HG03108 (cell line): Measurements from ENCODE around the gene HDAC4.

Source experiments
- ATAC-seq: cut with Tn5 transposase; IDR thresholded peaks from one replicate; pipeline ENCODE4 v1.9.1; 2021; ENCODE audit warnings: moderate library complexity; ENCODE audit not compliant: unreplicated experiment

The HDAC4 gene

DNA sequence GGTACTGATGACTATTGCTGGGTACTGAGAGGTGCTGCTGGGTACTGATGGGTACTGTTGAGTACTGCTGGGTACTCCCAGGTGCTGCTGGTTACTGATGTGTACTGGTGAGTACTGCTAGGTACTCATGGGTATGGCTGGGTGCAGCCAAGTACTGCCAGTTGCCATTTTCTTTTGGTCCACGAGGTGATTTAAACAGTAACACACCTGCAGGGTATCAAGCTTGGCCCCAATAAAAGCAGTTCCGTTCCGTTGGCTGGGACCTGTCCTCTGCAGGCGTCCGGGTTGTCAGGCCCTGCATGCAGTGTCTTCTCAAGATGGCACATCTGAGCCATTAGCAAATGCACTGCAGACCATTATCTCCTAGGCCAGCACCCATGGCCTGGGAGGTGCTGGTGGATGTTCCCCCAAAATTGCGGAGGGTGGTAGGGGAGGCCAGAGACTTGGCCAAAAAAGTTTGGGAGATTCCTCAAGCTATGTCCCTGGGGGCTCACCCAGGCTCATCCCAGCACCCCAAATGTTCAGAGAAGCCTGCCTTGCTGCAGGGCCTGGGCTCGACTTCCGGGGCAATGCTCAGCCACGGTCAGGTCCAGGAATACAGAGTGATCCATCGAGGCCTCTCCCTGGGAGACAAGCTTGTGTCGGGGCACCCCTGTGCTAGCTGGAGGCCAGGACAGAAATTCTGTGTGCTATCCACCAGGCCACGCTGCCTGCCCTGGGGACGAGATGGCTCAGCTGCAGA is 387.7 kb downstream of the HDAC4 start:
- no peak for ATAC-seq

DNA sequence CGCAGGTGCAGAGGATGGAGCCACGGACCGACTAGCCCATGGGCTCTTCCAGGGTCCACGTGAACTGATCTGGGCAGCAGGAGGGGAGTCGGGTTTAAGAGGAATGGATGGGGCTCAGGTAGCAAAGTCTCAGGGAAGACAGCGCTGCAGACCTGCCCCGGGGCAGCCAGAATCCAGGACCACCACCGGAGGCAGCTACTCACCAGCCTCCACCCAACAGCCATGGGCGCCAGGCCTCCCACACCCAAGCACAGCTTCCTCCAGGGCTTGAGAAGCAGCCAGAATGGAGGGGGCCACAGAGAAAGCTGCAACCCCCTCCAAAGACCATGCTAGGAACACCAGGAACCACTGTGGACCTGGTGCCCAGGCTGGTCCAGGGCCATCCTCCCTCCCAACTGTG is 388.6 kb downstream of the HDAC4 start:
- no peak for ATAC-seq

DNA sequence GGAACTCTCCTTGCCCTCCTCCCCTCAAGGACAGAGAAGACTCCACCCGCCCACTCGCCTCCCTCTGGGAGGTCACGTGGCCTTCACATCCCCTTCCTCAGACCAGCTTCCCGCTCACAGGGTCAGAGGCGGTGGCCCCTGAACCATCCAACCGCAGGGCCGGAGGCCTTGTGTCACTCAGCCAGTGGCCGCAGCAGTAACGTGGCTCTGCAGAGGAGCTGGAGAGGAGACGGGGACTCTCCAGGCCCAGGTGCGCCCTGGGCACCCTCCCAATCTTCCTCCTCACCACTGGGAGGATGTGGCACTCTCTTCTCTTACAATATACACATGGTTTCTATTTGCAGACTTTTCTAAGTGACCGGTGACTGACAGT is 391.2 kb downstream of the HDAC4 start:
- ATAC-seq = no peak

DNA sequence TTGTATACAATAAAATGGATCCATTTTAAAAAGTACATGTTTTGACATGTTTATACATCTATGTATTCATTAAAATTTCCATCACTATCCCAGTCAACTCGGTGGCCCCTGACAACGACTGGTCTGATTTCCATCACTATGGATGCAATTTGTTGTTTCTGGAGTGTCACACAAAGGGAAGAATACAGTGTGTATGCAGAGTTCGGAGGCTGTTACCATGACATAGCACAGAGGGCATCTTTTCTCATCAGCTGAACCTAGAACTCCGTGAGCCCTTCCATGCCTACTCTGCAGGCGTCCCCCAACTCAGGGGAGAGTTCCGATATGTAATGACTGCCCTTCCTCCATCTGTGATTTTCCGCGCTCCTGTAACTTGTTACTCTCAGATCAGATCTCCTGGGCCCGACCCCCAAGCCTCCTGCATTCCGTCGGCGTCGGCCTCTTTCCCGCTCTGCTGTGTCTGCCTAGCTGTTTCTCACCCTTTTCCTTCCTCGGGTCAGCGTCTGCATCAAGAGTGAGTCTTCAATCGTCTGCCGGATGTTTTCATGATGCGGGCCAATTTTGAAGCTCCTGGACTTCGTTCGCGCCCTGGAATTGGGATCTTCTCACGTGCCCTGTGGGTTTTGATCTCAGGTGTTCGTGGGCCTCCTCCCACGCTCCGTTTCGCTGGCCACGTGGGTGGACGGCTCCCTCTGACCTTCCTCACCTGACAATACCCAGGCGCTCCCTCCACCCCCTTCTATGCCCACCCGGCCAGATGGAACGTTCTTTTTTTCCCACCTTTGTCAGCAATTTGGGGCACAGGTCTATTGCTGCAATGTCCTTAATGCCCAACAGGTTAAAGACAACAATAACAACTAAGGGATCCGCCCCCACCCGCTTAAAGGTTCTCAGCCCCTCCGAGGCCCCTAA is 391.9 kb downstream of the HDAC4 start:
- no peak for ATAC-seq

DNA sequence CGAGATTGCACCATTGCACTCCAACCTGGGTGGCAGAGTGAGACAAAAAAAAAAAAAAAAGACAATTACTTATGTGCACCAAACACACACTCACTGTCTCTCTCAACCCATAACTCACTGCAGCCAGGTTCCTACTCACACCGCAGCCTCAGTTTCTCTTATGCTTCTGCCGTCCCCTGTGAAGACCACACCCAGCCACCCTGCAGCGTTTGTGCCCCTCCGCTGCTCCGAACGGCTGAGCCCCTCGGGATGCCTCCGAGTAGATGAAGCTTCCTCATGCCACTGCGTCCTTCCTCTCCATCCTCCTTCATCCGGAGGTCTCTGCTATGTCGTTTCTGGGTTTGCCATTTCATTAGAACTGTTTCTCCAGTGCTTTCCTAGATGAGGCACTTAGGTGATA is 392.8 kb downstream of the HDAC4 start:
- ATAC-seq = no peak

DNA sequence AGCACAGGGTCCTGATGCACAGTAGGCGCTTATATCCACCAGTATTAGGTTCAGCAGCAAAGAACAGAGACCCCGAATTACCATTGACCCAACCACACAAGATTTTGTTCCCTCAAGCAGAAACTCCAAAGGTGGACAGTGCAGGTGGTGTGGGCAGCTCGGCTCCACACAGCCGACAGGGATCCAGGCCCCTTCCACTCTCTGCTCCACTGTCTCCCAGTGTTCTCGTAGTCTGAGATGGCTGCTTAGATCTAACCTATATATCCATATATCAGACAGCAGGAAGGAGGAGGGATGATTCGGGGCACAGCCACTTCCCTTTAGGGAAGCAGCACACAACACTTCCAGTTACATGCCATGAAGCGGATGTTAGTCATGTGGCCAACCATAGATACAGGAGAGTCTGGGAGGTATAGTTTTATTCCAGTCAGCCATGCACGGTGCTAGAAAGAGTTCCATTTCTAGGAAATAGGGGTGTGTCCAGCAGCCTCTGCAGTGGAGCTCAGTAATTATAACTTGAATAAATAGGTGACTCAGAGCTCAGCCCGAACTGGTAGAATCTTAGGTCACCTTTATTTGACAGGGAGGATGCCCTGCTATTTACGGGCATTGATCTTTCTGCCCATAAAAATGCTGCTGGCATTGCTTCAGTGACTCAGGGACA is 394.1 kb downstream of the HDAC4 start:
- ATAC-seq = no peak

DNA sequence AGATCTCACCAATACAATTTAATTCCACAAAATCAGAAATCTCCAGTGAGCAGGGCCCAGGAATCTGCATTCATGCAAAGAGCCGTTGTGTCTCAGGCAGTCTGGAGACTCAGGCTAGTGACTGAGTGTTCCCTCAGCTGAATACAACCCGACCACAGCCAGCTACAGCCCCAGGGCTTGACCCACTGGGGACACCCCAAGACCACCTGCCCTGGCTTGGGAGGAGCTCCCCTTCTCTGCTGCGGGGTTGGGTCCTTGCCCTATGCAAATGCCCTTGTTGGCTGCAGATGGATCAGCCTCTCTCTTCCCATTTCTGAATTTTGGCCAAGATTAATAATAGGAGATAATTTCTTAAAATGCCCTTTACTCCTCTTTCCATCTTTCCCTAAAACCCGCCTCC is 395.2 kb downstream of the HDAC4 start:
- ATAC-seq = no peak

DNA sequence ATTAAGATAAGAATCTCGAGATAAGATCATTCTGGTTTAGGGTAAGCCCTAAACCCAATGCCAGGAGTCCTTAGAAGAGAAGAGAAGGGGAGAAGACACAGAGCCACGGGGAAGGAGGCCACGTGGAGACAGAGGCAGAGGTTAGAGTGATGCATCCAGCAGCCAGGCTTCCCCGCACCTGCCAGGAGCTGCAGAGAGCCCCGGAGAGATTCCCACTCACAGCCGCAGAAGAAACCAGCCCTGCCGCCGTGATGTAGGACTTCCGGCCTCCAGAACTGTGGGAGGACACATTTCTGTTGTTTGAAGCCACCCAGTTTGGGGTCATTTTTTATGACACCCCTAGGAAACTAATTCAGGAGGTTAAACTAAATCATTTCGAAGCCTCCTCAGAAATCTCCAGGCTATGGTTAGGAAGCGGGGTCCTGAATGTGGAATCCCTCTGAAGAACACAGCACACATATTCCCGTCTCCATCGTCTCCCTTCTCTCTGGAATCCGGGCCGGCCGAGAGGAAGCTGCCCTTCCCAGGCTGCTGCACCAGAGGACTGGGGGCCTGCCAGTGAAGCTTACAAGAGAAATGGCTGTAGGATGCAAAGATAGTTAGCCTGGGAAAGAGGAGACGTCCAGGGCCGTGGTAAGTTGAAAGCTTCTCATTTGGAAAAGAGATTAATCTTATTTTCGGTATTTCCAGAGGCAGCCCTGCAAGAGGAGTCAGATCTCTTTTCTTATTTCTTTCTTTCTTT is 396.4 kb downstream of the HDAC4 start:
- ATAC-seq = no peak

DNA sequence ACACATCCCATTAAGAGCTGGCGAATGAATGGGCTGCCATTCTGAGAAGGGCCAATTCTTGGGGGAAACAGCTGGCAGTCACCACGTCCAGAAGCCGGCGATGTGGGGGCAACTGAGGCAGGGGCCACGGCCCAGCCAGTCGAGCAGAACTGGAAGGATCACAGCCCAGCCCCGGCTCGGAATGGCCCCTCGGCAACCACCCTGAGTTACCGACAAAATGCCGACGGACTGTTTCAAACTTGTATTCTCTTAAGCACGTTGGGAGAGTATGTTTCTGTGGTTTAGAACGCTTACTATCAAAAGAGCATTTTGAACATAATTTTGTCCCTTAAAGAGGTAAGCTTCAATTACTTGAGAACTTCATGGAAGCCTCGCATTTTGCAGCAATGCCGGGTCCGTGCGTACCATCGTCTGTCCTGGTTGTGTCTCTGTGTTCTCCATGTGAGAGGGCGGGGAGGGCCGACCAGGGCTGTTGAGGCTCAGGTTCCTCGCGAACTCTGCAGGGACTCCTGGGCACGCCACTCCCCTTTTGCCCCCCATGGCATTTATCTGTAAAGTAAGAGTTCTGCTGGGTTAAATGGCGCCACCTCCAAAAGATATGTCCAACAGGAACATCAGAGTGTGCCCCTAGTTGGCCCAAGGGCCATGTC is 397.1 kb downstream of the HDAC4 start:
- no peak for ATAC-seq

DNA sequence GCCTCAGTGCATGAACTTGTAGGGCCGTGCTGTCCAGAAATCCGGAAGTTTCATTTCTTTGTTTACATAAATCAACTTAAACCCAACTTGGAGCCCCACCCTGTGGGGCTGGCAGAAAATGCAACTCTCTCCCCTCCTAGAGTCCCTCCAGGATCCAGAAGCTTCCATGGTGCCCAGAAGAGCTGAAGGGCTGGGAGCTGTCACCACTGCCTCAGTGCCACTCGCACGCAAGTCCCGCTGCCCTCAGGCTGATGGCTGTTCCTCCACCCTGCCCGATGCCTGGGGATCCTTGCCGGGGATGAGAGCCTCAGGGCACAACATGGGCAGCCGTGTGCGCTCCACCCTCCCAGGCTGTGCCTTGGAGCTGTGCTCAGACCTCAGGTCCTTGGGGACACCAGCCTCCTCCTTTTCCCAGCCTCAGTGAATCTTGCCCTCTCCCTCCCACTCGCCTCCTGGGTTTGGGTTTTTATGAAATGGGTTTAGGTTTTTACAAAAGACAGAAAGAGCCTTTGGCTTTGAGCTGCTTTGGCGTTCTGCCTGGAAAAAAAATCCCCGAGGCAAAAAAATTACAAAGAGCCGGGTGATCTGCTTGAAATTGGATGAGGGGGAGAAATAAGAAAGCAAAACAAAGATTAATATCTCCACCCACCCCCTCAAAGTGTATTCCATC is 397.7 kb downstream of the HDAC4 start:
- no peak for ATAC-seq

DNA sequence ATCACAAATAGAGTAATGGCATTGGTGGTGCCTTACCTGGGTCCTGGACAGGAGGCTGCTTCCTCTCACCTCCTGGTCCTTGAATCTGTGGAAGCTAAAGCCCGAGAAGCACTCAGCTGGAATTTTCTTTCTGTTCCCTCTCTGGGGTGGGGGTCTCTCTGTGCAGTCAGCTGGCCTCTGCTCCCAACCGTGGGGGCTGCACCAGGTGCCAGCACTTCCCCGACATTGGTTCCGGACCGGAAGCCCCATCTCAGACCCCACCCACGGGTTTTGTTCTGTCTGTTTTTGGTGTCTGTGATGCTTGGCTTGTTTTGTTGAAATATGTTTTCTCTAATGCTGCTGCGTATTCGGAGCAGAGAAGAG is 398.2 kb downstream of the HDAC4 start:
- no peak for ATAC-seq

DNA sequence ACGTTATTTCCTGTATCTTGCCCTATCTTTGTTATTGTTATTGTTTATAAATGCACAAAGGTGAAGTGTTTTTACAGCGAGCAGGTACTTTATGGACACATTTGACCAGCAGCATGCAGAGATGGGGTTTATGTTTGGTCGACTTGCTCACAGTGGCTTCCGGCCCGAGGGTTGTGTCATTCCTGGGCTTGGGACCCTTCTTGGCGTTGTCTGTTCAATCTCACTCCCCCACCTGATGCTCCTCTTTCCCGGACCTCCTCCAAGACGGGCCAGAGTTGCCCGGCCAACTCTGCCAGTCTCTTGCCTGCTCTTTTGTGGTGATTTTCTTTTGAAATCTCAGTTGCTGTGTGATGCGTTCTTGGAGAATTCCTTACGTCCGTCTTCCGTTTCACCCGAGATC is 399.0 kb downstream of the HDAC4 start:
- ATAC-seq = no peak

DNA sequence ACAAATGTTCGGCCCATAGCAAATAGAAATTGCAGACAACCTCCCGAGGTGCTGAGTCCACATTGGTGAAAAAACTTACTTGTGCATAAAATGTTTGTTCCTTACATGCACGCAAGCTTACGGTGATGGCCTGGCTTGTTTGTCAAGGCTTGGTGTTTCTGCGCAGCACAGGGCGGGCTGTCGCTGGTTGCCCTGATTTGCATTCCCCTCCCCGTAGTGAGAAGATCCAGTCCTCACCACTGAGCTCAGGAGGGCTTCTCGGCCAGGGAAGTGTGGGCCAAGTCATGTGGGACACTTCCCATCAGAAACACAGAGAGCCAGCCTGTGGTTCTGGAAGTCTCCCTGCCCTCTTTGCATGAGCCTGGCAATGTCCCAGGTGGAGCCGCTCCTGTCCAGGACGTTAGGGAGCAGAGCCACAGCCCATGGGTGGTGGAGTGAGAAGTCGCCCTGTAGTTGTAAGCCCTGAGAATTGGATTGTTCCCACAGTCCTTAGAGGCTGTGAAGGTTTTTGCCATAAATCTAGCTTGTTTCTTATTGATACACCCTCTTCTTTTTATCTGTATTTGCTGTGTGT is 400.2 kb downstream of the HDAC4 start:
- ATAC-seq = no peak

DNA sequence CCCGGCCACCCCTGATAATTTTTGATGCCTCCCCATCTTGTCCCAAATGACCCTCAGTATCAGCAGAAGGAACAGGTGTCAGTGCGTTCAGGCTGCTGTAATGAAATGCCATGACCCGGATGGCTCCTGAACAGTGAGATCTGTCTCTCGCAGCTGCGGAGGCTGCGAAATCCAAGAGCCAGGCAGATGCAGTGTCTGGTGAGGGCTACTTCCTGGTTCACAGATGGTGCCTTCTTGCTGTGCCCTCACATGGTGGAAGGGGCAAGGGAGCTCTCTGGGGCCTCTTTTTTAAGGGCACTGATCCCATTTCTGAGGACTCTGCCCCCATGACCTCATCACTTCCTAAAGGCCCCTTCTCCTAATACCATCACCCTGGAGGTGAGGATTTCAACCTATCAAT is 400.7 kb downstream of the HDAC4 start:
- ATAC-seq = no peak

DNA sequence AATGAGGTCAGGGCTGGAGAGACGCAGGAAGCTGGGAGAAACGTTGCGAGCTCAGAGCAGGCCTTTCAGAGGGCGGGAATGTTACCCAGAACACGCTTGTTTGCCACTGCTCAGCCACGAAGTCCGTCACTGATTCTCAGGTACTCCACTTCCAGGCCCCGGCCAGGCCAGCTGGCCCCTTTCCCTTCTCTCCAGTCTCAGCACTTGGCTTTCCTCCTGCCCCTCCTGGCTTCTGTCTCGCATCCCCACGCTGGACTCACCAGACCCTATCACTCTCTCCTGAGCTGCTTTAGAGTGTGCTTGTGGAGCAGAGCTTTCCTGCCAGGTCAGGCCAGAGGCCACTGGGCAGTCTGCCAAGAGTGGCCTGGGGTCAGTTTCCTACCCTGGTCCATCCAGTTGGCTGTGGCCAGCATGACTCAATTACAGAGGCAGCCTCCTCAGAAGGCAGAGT is 401.5 kb downstream of the HDAC4 start:
- no peak for ATAC-seq

DNA sequence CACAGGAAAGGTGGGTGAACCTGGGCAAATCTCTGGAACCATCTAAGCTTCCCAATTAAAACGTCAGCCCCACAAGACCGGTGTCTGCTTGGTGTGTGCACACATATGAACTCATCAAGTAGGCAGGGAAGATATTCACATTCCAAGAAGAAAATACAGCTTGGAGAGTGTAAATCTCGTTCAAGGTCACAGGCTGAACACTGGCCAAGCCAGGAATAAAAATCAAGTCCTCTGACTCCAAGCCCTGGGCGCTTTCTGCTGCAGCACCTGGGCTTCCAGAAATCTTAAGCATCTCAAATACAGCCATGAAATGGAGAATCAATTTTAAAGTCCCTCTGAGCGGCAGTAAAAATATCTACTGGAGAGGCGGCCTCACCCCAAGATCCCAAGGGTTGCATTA is 402.0 kb downstream of the HDAC4 start:
- no peak for ATAC-seq
